Measurements from ENCODE around the gene MBD2. TPM values are rescaled to one million over a fixed set of nuclear protein-coding genes. Genes with fewer than 3 reads are reported as not detected.

The MBD2 gene
- total RNA-seq, 4 donors from 2014 or later: 12.7 to 21.7 (median 19.3) TPM

- TF ChIP-seq POLR2A (IDR thresholded peaks at IDR 0.05): no peak
- TF ChIP-seq CTCF (IDR thresholded peaks at IDR 0.05 in 4 of 5, conservative IDR thresholded peaks at IDR 0.05 in 1 of 5): no peak
- in situ Hi-C loops (cut with MboI; ENCODE audit: low sequenced_read_pairs in 4 of 4): loop anchor here in 1 of 4 donors (25.0 kb wide), 1 partner anchor 547 kb away; no protein-coding TSS in a partner anchor
- intact Hi-C loops (cut with DNase I; ENCODE audit: low total_unique reads): no loop called here
- Histone ChIP-seq H3K4me1 (no peaks in the 10 kb centered on the region), H3K27me3 (no peaks in the 10 kb centered on the region), H3K27ac (no peak overlapping the region), H3K9me3 (no peaks in the 10 kb centered on the region), H3K4me3 (no peak overlapping the region), H3K36me3 (no peaks in the 10 kb centered on the region)
- ATAC-seq (no peak), DNase-seq (no peak)
Measured at GRCh38 chr18:54109131-54109683, 115.3 kb downstream of the MBD2 start.

- H3K4me3 ChIP-seq: no peak overlapping the region
- H3K27me3 ChIP-seq: no peaks in the 10 kb centered on the region
- H3K36me3 ChIP-seq: no peaks in the 10 kb centered on the region
- intact Hi-C loops (cut with DNase I; ENCODE audit: low total_unique reads): no loop called here
- in situ Hi-C loops (cut with MboI; ENCODE audit: low sequenced_read_pairs in 4 of 4): loop anchor here in 1 of 4 donors (25.0 kb wide), 1 partner anchor 540 kb away; no protein-coding TSS in a partner anchor
- H3K27ac ChIP-seq: no peak overlapping the region
- no peak for TF ChIP-seq POLR2A (IDR thresholded peaks at IDR 0.05)
- no peak for TF ChIP-seq CTCF (IDR thresholded peaks at IDR 0.05 in 4 of 5, conservative IDR thresholded peaks at IDR 0.05 in 1 of 5)
- no peaks in the 10 kb centered on the region for H3K4me1 ChIP-seq
- no peak for DNase-seq
- no peaks in the 10 kb centered on the region for H3K9me3 ChIP-seq
- ATAC-seq: no peak
Measured at GRCh38 chr18:54102123-54102522, 122.3 kb downstream of the MBD2 start.

Other genes with a start within 250 kb of the MBD2 start
- 10 to 100 TPM in 1 of 4 donors, 1 to 10 TPM in 3; 2.9 to 15.6 (median 5.6) TPM for gene POLI, start 44.8 kb upstream of the MBD2 start, total RNA-seq
- not detected for gene STARD6, start 133.2 kb upstream of the MBD2 start, total RNA-seq
- under 1 TPM in 3 of 4 donors, not detected in 1; 0.26 to 0.87 (median 0.44) TPM for gene C18orf54, start 133.2 kb upstream of the MBD2 start, total RNA-seq